Activated B cell treated with CpG ODN at 0.5 μM for 24 hours (primary cell): ENCODE data around the gene AUTS2. TPM values are rescaled to one million over a fixed set of nuclear protein-coding genes. Genes with fewer than 3 reads are reported as not detected.

ENCODE experiments used
- ATAC-seq: fragments of 200-7000 bp; cut with Tn5 transposase; one replicate; pipeline ENCODE4 v1.10.0; 2021; ENCODE audit warnings: low read depth, mild to moderate bottlenecking, moderate library complexity
- CTCF ChIA-PET: fragments of 350-600 bp; sonication (Branson Sonifier 250); formaldehyde crosslinking; loops from one replicate; lab custom pipeline; 2021; ENCODE audit warnings: antibody characterized with exemption; lab: Charles Lee
- POLR2A ChIA-PET: fragments of 350-600 bp; sonication (Branson Sonifier 250); formaldehyde crosslinking; loops from one replicate; lab custom pipeline; 2021; ENCODE audit warnings: antibody characterized with exemption; lab: Charles Lee
- DNase-seq: peaks from one replicate; pipeline ENCODE4 v3.0.0; 2022
- H3K27ac Mint-ChIP-seq: one replicate; pipeline ENCODE4 v1.8.0; 2020; ENCODE audit warnings: mixed read lengths
- H3K27me3 Mint-ChIP-seq: one replicate; pipeline ENCODE4 v1.8.0; 2021; ENCODE audit warnings: mixed read lengths
- H3K36me3 Mint-ChIP-seq: one replicate; pipeline ENCODE4 v1.8.0; 2021; ENCODE audit warnings: low read depth, mixed read lengths
- H3K4me1 Mint-ChIP-seq: one replicate; pipeline ENCODE4 v1.8.0; 2021; ENCODE audit warnings: mixed read lengths
- H3K4me3 Mint-ChIP-seq: one replicate; pipeline ENCODE4 v1.8.0; 2020; ENCODE audit warnings: mild to moderate bottlenecking, mixed read lengths
- H3K9me3 Mint-ChIP-seq: one replicate; pipeline ENCODE4 v1.8.0; 2020; ENCODE audit warnings: mixed read lengths
- CTCF ChIP-seq: fragments of 200-600 bp; IDR thresholded peaks from one replicate; pipeline ENCODE4 v1.8.0; 2022; ENCODE audit warnings: antibody characterized with exemption, mild to moderate bottlenecking
- intact Hi-C: fragments of 100-400 bp; cut with micrococcal nuclease; formaldehyde crosslinking; loops from one replicate; pipeline ENCODE4 v1.15.1; 2024
- total RNA-seq: library from RNA; stranded (reverse); gene quantifications from 2 replicates; pipeline ENCODE4 v1.2.3, GENCODE V29; 2022

Gene AUTS2
- total RNA-seq, 1 donor from 2014 or later, result 15.9 TPM

- intact Hi-C loops, result loop anchor here (5.0 kb wide), 1 partner anchor 69 kb away; no protein-coding TSS in a partner anchor
- Mint-ChIP-seq H3K27ac (no peak overlapping the region), H3K4me3 (no peak overlapping the region), H3K27me3 (no peaks in the 10 kb centered on the region), H3K9me3 (peaks cover 2% of the 10 kb centered on the region), H3K4me1 (peaks cover 30% of the 10 kb centered on the region), H3K36me3 (no peaks in the 10 kb centered on the region)
- CTCF ChIA-PET, result interaction anchor here (1.3 kb wide), 1 partner anchor 9 kb away, joined by 3 read pairs; no protein-coding TSS in a partner anchor
- DNase-seq (no peak), ATAC-seq (no peak)
- TF ChIP-seq CTCF, result no peak
- POLR2A ChIA-PET, result interaction anchor here (0.9 kb wide), 1 partner anchor 157 kb away, joined by 3 read pairs; no protein-coding TSS in a partner anchor
These were observed 70.1 kb downstream of the AUTS2 start for GRCh38 chr7:69668339-69668870.

GRCh38 chr7:69670701-69671100 lies 72.4 kb downstream of the AUTS2 start:
- no peak for ATAC-seq
- CTCF ChIA-PET, result no interaction called here
- no peaks in the 10 kb centered on the region for H3K27me3 Mint-ChIP-seq
- POLR2A ChIA-PET, result no interaction called here
- TF ChIP-seq CTCF, result no peak
- peaks cover 2% of the 10 kb centered on the region for H3K9me3 Mint-ChIP-seq
- no peak overlapping the region for H3K4me3 Mint-ChIP-seq
- H3K27ac Mint-ChIP-seq, result no peak overlapping the region
- peaks cover 12% of the 10 kb centered on the region for H3K4me1 Mint-ChIP-seq
- intact Hi-C loops, result no loop called here
- no peak for DNase-seq
- H3K36me3 Mint-ChIP-seq, result no peaks in the 10 kb centered on the region

- Mint-ChIP-seq H3K27ac (no peak overlapping the region), H3K4me3 (no peak overlapping the region), H3K9me3 (no peaks in the 10 kb centered on the region), H3K27me3 (no peaks in the 10 kb centered on the region), H3K4me1 (peaks cover 14% of the 10 kb centered on the region), H3K36me3 (no peaks in the 10 kb centered on the region)
- intact Hi-C loops, result no loop called here
- CTCF ChIA-PET, result no interaction called here
- no peak for TF ChIP-seq CTCF
- DNase-seq, result no peak
- POLR2A ChIA-PET, result no interaction called here
- ATAC-seq, result no peak
These were observed 74.8 kb downstream of the AUTS2 start for GRCh38 chr7:69673074-69673473.

DNA sequence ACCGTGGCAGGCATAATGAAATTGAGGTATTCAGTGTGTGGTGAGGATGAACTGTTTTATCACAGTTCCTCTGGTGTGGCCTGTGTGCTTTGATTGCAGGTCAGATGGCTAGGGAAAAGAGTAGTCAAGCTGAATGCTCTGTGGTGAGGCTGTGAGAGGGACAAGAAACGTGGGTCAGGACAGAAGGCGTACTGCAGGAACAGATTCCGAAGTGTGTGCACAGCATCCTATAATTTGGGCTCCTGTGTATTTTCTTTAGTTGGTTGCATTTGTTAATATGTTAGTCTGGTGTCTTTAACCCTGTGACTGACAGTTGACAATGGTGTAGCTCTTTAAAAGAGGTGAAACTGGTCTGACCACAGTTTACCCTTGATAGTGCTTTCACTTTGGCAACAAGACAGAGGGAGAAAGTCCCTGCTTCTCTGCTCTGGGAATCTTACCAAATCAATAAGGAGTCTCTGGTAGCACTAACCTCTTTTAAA lies 76.5 kb downstream of the AUTS2 start:
- H3K27me3 Mint-ChIP-seq, result no peaks in the 10 kb centered on the region
- ATAC-seq, result no peak
- CTCF ChIA-PET, result no interaction called here
- no peaks in the 10 kb centered on the region for H3K36me3 Mint-ChIP-seq
- no peaks in the 10 kb centered on the region for H3K9me3 Mint-ChIP-seq
- no peak for TF ChIP-seq CTCF
- no peak overlapping the region for H3K27ac Mint-ChIP-seq
- intact Hi-C loops, result loop anchor here (5.0 kb wide), 1 partner anchor 218 kb away; no protein-coding TSS in a partner anchor
- DNase-seq, result no peak
- no peak overlapping the region for H3K4me3 Mint-ChIP-seq
- POLR2A ChIA-PET, result no interaction called here
- H3K4me1 Mint-ChIP-seq, result peaks cover 9% of the 10 kb centered on the region

DNA sequence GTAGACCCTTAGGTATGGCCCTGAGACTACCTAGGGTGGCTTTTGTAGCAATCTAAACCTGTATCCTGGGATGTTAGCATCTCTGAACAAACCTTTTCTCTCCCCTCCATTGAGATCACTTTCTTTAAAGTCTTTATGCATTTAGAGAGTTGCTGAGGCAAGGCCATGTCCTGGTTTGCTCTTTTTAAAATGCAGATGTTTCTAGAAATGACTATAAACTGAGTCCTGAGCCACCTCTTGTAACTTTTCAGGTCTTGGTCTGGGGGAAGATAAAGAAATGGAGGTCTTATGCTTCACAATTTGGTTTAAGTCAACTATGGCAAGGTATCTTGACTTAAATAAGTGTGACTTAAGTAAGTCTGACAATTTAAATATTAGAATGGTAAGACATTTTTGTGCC lies 78.0 kb downstream of the AUTS2 start:
- ChIA-PET CTCF (interaction anchor here (0.8 kb wide), 1 partner anchor 13 kb away, joined by 3 read pairs; no protein-coding TSS in a partner anchor), POLR2A (no interaction called here)
- no peak for ATAC-seq
- peaks cover 9% of the 10 kb centered on the region for H3K4me1 Mint-ChIP-seq
- no peak overlapping the region for H3K4me3 Mint-ChIP-seq
- no peak overlapping the region for H3K27ac Mint-ChIP-seq
- no peaks in the 10 kb centered on the region for H3K36me3 Mint-ChIP-seq
- DNase-seq, result no peak
- intact Hi-C loops, result loop anchor here (5.0 kb wide), 1 partner anchor 216 kb away; no protein-coding TSS in a partner anchor
- no peak for TF ChIP-seq CTCF
- no peaks in the 10 kb centered on the region for H3K27me3 Mint-ChIP-seq
- no peaks in the 10 kb centered on the region for H3K9me3 Mint-ChIP-seq
